Measurements from ENCODE around the gene PLCL1.
"Not testable (repeated sequence)": the region's sequence is repeated elsewhere in the genome, so short reads cannot be mapped to it uniquely, and the experiment has no call there.

PLCL1 gene

DNA sequence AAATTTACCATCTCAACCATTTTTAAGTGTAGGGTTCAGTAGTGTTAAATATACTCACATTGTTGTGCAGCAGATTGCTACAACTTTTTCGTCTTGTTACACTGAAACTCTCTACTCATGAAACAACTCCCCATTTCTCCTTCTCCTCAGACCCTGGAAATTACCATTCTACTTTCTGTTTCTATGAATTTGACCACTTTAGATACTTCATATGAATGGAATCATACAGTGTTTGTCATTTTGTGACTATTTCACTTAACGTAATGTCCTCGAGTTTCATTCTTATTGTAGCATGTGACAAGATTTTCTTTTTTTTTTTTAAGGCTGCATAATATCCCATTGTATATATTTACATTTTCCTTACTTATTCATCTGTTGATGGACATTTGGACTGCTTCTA is 203.8 kb downstream of the PLCL1 start:
- DNase-seq, result no peak

DNA sequence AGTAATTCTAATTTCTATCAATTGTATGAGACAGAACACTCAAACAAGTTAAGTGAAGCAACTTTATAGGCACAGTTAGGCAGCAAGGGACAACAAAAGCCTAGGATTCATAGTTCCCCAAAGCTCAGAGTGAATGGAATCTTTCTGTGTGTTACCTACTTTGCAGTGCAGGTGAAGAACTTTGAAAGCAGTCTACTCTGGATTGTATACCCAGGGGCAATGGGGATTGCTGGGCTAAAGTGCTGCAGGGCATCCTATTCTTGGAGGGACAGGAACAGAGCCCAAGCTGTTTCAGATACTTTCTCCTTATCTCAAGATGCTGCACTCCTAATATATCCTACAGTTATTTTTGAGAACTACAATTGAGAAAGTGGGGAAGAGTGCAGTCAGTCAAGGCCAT is 207.6 kb downstream of the PLCL1 start:
- no peak for DNase-seq

DNA sequence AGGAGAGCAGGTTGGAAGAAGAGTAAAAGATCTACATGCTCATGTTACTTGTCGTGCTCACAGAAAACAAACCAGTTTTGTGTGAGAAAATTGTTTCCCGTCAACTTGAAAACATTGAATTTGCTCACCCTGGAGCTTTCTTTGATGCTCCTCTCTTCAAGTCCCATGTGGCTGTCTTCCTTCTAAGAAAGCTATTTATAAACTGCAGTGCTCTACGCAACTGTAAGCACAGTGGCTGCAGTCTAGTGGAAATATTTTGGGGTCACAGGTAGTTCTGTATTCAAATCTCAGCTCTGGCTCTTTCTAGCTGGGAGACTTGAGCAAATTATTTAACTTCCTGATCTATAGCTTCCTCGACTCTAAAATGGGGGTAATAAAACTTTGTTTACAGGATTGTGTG is 211.8 kb downstream of the PLCL1 start:
- DNase-seq, result no peak

DNA sequence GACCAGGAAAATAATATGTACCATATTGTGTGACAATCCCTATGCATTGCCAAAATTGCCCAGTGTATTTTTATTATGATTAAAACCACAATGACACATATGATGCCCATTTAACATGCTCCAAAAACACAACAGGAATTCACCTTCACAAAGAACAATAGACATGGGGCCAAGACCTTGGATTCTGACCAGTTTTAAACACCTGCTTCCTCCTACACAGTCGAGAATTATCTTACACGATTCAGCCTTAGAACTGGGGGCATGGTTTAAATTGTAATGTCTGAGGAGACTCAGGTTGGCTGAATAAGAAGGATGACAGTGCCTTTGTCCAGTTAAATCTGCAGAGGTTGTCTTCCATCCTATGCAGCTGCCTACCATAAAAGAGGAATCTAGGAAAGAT is 212.7 kb downstream of the PLCL1 start:
- no peak for DNase-seq

DNA sequence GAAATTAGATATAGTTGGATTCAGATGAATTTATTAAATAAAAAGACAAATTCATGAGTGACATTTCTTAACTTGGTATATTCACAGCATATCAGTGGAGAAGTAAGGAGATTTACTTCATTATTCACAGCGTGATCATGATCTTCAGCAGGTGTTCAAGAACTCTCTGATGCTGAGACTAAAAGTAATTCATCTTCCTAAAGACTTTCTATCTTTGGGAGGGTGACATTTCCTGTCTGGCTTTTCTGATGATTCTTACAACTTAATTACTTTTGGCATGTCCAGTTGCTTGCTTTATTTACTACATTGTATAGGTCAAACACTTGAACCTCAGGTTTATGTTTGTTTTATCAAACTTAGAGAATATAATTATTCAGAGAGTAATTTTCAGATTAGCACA is 224.6 kb downstream of the PLCL1 start:
- DNase-seq, result peak; percentile 12

DNA sequence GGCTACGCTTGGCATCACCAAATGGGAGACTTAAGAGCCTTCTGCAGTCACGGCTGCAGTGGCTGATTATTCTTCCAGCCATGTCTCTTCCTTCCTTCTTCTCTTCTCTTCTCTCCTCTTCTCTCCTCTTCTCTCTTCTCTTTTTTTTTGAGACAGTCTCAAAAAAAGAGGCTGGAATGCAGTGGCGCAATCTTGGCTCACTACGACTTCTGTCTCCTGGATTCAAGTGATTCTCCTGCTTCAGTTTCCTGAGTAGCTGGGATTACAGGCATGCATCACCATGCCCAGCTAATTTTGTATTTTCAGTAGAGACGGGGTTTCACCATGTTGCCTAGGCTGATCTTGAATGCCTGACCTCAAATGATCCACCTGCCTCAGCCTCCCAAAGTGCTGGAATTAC is 225.2 kb downstream of the PLCL1 start:
- DNase-seq, result not testable (repeated sequence)

DNA sequence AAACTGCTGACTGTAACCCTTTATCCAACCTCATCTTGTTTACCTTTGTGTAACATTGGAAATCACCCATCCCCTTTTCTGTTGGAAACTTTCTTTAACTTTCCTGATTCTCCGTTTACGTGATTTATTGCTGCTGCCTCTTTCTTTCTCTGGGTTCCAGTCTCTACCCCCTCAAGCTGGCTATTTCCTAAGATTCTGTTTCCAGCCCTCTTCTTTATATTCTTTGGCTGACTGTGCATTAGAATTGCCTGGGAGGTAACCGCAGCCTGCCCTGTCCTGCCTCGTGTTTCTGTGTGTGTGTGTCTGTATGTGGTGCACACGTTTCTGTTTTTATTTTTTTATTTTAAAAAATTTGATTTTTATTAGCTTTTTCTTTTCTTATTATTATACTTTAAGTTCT is 229.2 kb downstream of the PLCL1 start:
- DNase-seq, result no peak

DNA sequence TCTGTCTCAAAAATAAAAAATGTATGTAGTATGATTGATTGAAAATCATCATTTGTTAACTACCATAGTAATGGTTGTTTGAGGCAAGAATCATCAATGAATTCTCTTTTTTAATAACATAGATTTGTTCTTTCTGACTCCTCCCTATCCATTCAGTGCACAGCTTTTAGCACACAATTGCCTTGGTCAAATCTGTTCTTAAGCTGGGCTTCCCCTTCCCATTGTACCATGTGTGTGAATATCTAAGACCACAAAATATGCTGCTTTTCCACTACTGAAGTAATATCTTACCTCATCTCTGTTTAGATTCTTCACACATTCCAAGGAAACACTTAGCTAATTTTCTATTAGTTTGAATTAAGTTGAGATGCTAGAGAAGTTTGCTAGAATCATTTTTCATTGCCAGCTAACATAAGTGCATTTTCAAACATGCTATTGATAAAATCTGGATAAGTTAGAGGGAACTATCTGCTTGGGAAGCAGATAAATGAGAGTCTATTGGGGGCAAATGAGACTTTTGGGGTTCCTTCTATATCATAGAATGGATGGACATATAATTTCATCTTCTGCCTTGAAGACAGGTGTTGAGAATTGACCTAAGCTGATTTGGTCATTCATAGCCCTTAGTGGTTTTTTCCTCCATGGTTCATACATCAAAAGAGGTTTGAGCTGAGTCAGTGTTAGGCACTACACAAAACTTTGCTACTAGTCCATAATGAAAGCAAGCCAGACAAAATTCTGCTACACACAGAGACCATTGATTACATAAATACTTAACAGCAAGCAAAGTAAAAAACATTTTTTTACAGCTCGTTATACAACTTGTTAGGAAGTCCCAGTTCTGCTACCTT is 231.9 kb downstream of the PLCL1 start:
- no peak for DNase-seq

DNA sequence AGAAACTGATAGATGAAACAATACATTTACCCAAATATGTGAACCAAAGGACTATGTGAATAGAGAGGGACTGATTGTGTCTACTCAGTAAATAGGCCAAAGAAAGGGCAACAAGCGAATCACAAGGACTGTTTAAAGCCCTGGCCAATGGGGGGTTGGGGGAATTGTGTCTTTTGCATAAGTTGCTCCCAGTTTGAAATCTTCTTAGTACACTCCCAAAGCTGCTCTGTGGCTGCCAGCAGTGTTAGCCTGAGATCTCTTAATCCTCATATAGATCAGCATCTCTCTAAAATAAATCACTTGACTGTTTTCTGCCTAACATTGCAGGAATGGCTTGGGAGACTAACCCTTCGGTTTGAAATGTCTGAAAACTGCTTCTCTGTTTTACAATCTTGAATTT is 236.4 kb downstream of the PLCL1 start:
- no peak for DNase-seq

DNA sequence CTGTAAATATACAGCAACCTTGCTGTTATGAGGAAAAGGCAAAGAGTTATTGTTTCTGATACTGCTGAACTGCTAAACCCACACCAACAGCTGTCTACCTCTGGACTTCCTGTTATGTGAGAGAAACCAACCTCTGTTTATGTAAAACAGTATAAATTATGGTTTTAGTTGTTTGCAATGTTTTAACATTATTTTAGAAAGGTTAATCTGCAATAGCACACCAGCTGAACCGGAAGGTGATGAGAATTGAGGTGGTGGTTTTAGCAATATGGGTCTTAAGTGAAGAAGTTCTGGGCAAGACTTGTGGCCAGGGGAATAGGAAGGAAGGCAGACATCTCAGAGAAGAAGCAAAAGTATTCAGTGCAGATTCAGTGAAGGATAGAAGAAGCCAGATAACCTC is 237.8 kb downstream of the PLCL1 start:
- DNase-seq, result no peak

DNA sequence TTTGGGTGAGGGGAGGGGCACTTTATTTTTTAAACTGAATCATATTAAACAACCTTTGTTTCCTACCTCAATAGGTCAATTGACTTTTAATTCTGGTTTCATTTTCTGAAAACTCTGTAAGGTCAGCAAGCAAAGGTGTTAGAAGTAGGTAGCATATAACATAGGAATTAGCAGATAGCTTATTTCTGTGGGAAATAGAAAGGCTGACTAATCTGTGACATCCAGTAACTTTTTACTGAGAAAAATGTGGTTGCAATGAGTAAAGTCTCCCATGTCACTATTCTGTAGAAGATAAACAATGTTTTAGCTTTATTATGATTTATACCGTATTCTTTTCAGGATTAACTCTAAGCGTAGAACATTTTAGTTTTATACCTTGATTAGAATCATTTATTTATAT is 240.4 kb downstream of the PLCL1 start:
- no peak for DNase-seq

DNA sequence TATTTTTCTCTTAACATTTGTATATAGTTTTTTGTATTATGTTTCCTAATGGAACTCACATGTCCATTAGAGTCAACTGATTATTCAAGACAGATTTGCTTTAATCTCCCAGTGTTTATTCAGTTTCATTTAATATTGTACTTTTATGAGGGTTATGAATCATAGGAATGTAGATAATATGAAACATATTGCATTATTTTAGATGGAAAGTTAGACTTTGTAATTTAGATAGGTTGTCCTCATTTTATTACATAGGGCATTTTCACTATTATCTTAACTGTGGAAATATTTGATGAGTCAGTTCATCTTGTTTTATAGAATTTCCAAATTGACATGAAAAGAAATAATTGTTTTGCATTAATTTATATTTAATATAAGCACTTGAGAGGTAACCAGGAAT is 240.8 kb downstream of the PLCL1 start:
- DNase-seq, result no peak

DNA sequence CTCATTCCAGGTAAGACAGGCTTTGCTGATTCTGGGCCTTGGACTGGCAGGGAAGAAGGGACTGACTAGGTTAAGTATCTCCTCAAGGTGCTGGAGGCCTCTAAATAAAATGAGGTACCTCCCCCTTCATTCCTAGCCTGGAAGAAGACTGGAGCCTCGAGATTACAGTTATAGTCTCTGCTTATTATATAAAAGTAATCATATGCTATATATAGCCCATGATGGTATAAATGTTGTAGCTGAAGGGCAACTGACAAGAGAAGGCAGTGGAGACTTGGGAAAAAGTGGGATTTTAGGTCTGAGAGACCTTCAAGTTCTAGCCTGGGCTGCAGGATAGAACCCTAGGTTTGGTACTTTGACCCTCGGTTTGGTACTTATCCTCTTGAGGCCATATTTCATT is 248.3 kb downstream of the PLCL1 start:
- no peak for DNase-seq

DNA sequence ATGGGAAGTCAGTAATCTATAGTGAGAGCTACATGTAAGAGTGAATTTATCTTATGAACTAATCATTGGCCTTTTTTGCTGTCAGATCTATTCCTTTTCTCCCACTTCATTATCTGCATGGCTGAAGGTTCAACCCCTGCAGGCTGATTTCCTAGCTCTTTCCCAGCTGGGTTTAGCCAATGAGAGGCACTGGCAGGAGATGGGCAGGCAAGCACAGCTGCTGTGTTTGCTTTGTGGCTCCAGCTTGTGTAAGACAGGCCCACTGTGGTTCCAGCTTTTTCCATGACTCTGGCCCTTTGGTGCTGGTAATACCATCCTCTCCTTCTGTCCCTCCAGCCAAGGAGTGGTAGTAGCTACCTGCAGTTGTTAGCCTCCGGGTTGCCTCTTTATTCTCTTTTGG is 248.8 kb downstream of the PLCL1 start:
- DNase-seq, result no peak

DNA sequence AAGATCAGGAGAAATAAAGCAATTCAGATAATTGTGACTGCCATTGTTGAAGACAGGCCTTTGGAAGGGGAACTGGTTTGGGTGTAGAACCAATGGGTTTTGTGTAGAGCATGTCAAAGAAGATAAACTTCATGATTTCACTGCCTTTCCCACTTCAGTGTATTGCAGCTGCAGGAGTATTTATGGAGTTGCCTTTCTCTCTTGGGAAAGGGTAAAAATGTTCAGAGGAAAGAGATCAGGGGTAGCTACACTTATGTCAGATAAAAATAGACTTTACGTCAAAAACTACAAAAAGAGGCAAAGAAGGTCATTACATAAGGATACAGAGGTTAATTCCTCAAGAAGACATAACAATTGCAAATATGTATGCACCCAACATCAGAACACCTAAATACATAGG is 249.4 kb downstream of the PLCL1 start:
- no peak for DNase-seq

DNA sequence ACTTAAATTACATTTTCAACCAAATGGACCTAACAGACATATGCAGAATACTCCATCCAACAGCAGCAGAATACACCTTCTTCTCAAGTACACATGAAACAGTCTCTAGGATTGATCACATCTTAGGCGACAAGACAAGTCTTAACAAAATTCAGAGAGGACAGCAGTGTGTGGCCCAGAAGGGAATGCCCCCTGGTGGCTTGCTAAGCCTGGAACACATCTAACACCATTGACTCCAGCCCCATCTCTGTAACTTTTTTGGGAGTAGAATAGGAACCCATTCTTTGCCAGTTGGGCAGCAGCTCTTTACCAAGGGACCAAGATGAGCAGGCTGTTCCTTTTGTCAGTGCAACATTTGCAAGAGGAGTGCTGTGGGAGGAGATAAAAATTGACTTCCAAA is 249.9 kb downstream of the PLCL1 start:
- DNase-seq, result no peak

DNA sequence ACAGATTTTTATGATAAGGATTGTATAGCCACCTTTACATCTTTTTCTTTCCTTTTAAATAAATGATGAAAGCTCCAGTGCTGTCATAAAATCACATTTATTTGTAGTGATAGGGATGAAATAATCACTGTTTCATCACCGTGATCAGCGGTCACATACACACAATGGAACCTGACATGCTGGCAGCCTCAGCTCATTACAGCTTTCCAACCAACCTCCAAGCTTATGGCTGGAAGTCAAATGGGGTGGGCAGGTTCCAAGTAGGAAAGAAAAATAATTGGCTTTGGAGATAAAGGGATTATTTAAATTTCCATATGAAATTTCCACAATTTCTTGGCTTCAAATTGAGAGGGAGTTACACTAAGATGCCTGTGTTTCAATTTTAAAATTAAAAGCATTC is 251.3 kb downstream of the PLCL1 start:
- no peak for DNase-seq

DNA sequence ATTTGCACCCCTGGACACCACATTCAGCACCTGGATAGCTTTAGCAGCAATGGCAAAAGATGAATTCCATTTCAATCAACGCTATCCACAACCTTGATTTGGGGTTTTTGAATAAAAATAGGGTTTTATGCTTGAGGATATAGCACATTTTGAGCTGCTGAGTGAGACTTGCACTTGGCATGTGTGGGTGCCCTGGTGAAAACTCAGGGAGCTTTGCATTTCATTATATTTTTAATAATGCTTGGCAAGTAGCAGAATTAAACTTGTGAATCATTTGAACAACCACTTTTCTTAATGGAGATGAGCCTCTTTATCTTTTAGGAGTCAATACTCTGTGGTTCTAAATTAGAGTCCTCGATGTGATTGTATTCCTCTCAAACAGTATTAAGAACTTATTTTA is 252.4 kb downstream of the PLCL1 start:
- no peak for DNase-seq

DNA sequence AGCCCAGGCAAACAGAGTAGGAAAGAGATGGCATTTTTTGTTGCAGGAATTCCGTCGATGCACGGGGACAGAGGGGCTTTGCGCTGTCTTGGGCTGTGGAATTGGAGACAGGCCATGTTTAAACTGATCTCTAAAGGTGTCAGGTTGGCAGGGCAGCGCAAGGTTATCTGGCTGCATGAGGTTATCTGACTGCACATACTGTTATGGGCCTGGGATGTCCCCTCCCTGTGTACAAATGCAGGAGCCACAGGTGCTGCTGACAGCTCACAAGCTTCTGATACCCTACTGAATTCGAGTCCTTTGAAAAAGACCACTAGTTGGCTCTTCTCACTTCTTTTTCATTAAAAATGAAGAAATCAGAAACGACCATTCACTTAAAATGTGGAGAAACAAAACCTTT is 255.4 kb downstream of the PLCL1 start:
- DNase-seq, result no peak

DNA sequence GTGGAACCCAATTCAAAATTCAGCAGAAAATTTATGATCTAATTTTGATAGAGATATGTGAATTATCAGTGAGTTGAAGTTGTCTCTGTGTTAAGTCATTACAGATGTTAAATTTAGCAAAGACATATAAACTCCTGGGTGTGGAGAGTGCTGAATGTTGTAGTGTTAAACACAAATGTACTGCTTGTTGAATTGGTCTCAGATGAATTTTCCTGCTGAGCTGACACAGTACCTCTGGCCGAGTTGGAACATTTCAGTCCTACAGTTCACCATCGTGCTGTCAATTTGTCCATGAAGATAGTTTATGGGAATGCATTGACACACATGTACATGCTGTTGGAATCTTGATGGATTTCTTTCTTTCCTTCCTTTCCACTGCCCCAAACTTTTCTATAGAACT is 255.9 kb downstream of the PLCL1 start:
- DNase-seq, result no peak

DNA sequence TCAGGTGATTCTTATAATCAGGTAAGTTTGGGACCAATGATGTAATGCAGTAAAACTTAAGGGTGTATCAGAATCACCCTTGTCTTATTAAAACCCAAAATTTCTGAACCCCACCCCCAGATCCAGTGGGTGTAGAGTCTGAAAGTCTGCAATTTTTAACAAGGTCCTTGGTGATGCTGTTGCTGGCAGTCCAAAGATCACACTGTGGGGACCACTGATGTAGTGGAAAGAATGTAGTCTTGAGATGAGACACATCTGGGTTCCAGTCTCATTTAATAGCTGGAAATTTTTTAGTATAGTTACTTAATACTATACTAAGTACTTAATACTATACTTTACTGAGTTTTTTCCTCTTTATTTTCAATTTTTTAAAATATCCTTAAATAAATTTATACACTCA is 258.4 kb downstream of the PLCL1 start:
- no peak for DNase-seq

DNA sequence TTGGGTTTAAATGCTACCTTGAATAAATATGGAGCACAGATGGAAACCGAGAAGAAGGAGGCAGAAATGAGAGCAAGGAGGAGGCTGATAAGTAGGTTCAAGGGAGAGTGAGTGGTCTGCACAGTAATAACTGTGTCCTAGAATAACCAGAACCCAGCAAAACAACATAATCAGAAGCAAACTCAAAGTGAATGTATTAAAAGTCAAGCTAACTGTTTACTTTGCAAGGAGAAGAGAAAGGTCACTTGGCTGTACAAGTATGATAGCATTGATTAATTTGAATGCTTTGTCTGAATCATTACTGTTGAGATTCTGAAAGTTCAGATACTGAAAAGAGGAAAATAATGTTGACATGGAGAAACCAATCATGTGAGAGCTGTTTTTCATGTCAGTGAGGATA is 258.8 kb downstream of the PLCL1 start:
- DNase-seq, result no peak

DNA sequence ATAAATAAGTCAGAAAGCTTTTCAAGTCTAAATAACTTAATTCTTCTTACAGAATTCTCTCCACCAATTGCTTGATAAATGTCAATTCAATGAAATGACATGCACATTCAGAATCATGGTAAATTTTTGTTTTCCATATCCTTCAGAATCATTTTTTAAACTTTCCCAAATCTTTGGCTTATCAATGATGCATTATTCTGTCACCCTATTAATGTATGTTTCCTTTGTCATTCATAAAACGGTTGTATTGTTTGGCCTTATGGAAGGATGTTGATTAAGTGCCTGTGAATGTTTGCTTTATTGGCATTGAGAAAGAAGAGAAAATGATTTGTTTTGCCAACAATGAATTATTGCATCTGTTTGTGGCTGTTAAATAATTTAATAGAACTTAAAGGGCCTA is 260.9 kb downstream of the PLCL1 start:
- DNase-seq, result no peak

DNA sequence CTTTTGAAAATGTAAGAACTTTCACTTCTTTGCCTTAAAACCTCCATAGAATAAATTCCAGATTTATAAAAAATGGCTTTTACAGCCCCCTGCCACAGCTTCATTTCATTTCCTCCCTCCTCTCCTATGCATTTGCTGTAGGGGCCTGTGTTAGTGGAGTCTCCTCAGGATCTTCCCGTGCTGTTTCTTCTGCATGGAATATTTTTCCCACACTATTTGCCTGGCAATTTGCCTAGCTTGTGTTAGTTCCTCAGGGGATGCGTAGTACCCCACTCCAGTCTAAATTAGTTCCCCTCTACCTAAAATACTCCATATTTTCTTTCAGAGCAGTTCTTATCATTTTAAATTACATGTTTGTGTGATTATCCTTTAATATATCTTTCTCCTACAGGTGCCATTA is 262.2 kb downstream of the PLCL1 start:
- no peak for DNase-seq

DNA sequence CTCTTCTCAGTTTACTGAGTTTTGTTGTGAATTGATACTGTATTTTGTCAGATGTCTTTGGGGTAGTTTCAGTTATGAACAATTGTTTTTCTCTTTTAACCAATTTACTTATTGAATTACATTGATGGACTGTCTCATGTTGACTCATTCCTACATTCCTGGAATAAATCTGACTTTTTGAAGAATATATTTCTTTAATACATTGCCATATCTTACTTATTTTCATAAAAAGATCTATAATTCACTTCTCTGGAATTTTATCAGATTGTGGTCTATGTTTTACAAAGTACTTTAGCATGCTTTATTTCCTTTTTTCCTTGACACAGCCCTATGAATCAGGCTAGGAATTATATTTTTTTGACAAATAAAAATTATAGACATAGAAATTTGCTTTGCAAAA is 268.3 kb downstream of the PLCL1 start:
- no peak for DNase-seq

DNA sequence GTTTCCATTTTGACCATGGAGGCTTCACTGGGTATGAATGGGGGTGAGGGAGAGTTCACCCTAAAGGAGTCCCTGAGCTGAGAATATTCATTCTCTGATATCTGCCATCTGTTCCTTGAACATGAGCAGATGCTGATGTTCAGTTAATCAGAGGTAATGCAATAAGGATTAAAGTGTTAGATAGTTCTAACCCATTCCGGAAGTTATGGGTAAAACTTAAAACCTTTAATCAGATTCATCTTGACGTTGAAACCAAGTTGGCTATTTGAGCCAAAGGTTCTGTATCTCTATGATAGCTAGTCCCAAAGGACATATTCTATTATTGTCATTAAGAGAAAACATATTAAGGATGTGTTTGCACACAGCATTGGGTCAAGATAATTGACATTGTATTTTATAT is 268.9 kb downstream of the PLCL1 start:
- DNase-seq, result no peak

Measured in NCI-H1105 treated with DMSO at 0.1 percent for 48 hours (cell line).